Measurements from ENCODE around the gene PRKCA.
"Not testable (repeated sequence)": the region's sequence is repeated elsewhere in the genome, so short reads cannot be mapped to it uniquely, and the experiment has no call there.

The PRKCA gene

GRCh38 chr17:66455060-66455459, 152.6 kb downstream of the PRKCA start:
- no peak for DNase-seq (ENCODE audit: low read depth)
- no peak overlapping the region for H3K4me3 ChIP-seq (ENCODE audit: low read depth, low read length)
- no peak for TF ChIP-seq MAX (IDR thresholded peaks at IDR 0.05; ENCODE audit: low read depth, low read length)
- no peak for TF ChIP-seq CTCF (IDR thresholded peaks at IDR 0.05; ENCODE audit: low read depth, low read length)
- TF ChIP-seq POLR2A (IDR thresholded peaks at IDR 0.05; ENCODE audit: extremely low read depth, insufficient read length): no peak
- no peak for TF ChIP-seq MYC (IDR thresholded peaks at IDR 0.05; ENCODE audit: low read depth, low read length)

- H3K4me3 ChIP-seq (ENCODE audit: low read depth, low read length); DNase-seq (ENCODE audit: low read depth): not testable (repeated sequence)
Observed at GRCh38 chr17:66457499-66457898, 155.1 kb downstream of the PRKCA start.

- no peak for TF ChIP-seq MAX (IDR thresholded peaks at IDR 0.05; ENCODE audit: low read depth, low read length)
- no peak for TF ChIP-seq POLR2A (IDR thresholded peaks at IDR 0.05; ENCODE audit: extremely low read depth, insufficient read length)
- no peak for TF ChIP-seq CTCF (IDR thresholded peaks at IDR 0.05; ENCODE audit: low read depth, low read length)
- no peak for TF ChIP-seq MYC (IDR thresholded peaks at IDR 0.05; ENCODE audit: low read depth, low read length)
- H3K4me3 ChIP-seq (ENCODE audit: low read depth, low read length): no peak overlapping the region
- DNase-seq (ENCODE audit: low read depth): no peak
Observed at GRCh38 chr17:66458782-66459181, 156.4 kb downstream of the PRKCA start.

- peak; percentile 82 for TF ChIP-seq MAX (IDR thresholded peaks at IDR 0.05; ENCODE audit: low read depth, low read length)
- peak; percentile 85 for TF ChIP-seq MYC (IDR thresholded peaks at IDR 0.05; ENCODE audit: low read depth, low read length)
- no peak for TF ChIP-seq CTCF (IDR thresholded peaks at IDR 0.05; ENCODE audit: low read depth, low read length)
- H3K4me3 ChIP-seq (ENCODE audit: low read depth, low read length): peak overlapping the region; percentile 37
- peak; percentile 98 for DNase-seq (ENCODE audit: low read depth)
Observed at GRCh38 chr17:66459811-66460270, 157.4 kb downstream of the PRKCA start.

GRCh38 chr17:66460558-66460957, 158.1 kb downstream of the PRKCA start:
- TF ChIP-seq MYC (IDR thresholded peaks at IDR 0.05; ENCODE audit: low read depth, low read length): no peak
- TF ChIP-seq MAX (IDR thresholded peaks at IDR 0.05; ENCODE audit: low read depth, low read length): no peak
- TF ChIP-seq POLR2A (IDR thresholded peaks at IDR 0.05; ENCODE audit: extremely low read depth, insufficient read length): no peak
- TF ChIP-seq CTCF (IDR thresholded peaks at IDR 0.05; ENCODE audit: low read depth, low read length): no peak
- peak; percentile 40 for DNase-seq (ENCODE audit: low read depth)
- peak overlapping the region; percentile 37 for H3K4me3 ChIP-seq (ENCODE audit: low read depth, low read length)

- no peak overlapping the region for H3K4me3 ChIP-seq (ENCODE audit: low read depth, low read length)
- TF ChIP-seq MYC (IDR thresholded peaks at IDR 0.05; ENCODE audit: low read depth, low read length) (no peak), POLR2A (IDR thresholded peaks at IDR 0.05; ENCODE audit: extremely low read depth, insufficient read length) (no peak), CTCF (IDR thresholded peaks at IDR 0.05; ENCODE audit: low read depth, low read length) (no peak), MAX (IDR thresholded peaks at IDR 0.05; ENCODE audit: low read depth, low read length) (no peak)
- DNase-seq (ENCODE audit: low read depth): no peak
Observed at GRCh38 chr17:66461343-66461995, 159.1 kb downstream of the PRKCA start.

All from NB4 (cell line).